T-helper 1 cell treated with Interleukin-12 subunit alpha and Interleukin-12 subunit beta and Interleukin-4 antibody, amounts not matched to agents 30 μg/mL and 1 μg/mL, for 36 hours (primary cell): ENCODE data around the gene GLB1L.

Source experiments
- H3K27ac Mint-ChIP-seq: one replicate; pipeline ENCODE4 v1.8.0; 2021; ENCODE audit warnings: mild to moderate bottlenecking, mixed read lengths
- H3K27me3 Mint-ChIP-seq: one replicate; pipeline ENCODE4 v1.8.0; 2021; ENCODE audit warnings: low read depth, mixed read lengths
- H3K36me3 Mint-ChIP-seq: one replicate; pipeline ENCODE4 v1.8.0; 2021; ENCODE audit warnings: low read depth, mixed read lengths
- H3K4me1 Mint-ChIP-seq: one replicate; pipeline ENCODE4 v1.8.0; 2021; ENCODE audit warnings: low read depth, mixed read lengths
- H3K4me3 Mint-ChIP-seq: one replicate; pipeline ENCODE4 v1.8.0; 2021; ENCODE audit warnings: mild to moderate bottlenecking, moderate library complexity, mixed read lengths
- H3K9me3 Mint-ChIP-seq: one replicate; pipeline ENCODE4 v1.8.0; 2021; ENCODE audit warnings: mixed read lengths

The GLB1L gene

DNA sequence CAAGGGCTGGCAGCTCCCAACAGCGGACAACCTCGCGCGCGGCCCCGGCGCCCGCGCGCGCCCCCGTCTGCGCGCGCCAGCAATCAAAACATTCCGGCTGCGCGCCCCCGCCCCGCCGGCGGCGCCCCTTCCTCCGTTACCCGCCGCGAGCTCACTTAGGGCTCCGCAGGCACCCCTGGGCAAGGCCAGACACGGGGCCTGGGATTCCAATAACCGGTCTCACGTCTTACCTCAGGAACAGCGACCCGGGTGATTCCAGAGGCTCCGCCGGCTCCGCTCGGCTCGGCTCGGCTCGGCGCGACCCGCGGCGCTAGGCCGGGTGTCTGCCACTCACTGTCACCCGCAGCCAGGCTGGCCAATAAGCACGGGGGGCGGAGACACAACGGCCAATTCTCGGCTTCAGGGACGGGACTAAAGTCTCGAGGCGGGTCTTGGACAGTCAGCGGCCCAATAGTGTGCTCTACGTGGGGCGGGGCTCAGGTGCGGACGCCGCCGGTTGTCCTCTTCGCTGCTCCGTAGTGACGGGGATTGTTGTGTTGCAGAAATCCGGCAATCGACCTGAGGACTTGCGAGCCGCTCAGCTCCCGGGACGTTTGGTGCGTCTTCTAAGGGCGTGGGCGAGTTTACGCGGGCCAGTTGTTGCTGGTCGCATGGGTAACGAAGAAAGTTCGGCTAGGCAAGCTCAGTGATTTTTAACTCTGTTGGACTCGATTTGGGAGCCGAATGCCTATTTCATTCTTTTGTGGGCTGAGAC is 15.8 kb downstream of the GLB1L start, which contains the start of the genes ANKZF1 and ATG9A:
Gene ANKZF1 (plus strand): TSS at position 502 of the 754 bp plus-strand sequence. CDS start 452 bp downstream, outside the sequence.
Gene ATG9A (minus strand): TSS at position 332 of the 754 bp plus-strand sequence. CDS start 1,612 bp downstream, outside the sequence.
- peaks cover 49% of the 10 kb centered on the region for H3K4me1 Mint-ChIP-seq
- H3K27ac Mint-ChIP-seq = peak within 1 kb of the TSS; percentile 97
- H3K27me3 Mint-ChIP-seq = no peaks in the 10 kb centered on the region
- no peaks in the 10 kb centered on the region for H3K9me3 Mint-ChIP-seq
- peaks cover 45% of the 10 kb centered on the region for H3K36me3 Mint-ChIP-seq
- H3K4me3 Mint-ChIP-seq = peak within 1 kb of the TSS; percentile 95

DNA sequence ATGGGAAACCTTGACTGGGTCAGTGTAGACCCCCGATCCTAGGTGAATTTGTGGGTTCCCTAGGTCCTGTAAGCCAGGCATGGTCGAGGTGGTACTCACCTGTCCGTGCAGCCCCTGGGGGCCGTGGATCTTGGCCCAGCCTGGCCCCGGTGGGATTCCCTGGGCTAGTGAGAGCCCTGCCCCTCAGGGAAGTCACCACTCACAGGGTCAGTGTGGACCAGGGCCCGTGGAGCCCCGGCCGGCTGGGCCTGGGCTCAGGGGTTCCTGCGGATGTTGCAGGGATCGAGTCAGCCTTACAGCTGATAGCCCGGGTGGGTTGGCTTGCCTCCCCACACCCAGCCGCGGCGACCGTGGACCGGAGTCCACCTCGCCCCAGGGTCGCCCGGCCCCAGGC is 16.3 kb downstream of the GLB1L start:
- H3K4me3 Mint-ChIP-seq = peak overlapping the region; percentile 84
- H3K4me1 Mint-ChIP-seq = peaks cover 47% of the 10 kb centered on the region
- no peaks in the 10 kb centered on the region for H3K27me3 Mint-ChIP-seq
- H3K9me3 Mint-ChIP-seq = no peaks in the 10 kb centered on the region
- H3K36me3 Mint-ChIP-seq = peaks cover 46% of the 10 kb centered on the region
- H3K27ac Mint-ChIP-seq = peak overlapping the region; percentile 69

DNA sequence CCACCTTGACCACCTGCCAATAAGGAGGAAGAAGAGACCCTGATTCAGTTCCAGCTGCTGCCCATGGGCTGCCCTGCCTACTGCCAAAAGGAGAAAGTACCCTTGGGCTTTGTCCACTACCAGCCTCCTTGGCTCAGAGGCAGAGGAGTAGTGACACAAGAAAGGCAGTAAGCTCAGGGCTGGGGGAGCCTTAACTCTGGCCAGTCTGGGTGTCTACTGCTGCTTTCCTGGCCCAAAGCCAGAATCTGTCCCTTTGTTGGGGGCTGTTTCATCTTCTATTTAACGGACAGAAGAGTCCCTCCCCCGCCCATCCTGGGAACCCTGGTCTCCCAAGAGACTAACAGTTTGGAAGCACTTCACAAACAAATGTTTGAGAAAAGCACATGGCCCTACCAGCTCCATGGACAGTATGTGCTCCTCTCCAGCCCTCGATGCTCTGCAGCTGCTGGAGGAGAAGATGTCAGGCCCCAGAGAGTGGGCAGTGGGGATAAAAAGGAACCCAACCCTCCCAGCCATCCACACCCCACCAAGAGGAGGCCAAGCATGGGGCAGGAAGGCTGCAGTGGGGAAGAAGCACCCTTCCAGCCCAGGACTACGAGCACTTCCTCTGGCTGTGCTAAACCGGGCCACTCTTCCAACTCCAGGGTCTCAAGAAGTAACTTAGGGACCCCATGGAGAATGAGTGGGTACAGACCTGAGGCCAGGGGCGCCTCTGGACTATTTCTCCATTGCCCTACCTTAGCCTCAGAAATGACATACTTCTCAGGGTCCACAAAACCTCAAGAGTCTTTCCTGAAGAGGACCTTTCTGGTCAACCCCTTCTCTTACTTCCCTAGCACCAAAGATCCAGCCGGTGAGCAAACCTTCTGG is 17.0 kb downstream of the GLB1L start:
- peak overlapping the region; percentile 69 for H3K27ac Mint-ChIP-seq
- H3K4me3 Mint-ChIP-seq = peak overlapping the region; percentile 84
- no peaks in the 10 kb centered on the region for H3K9me3 Mint-ChIP-seq
- H3K36me3 Mint-ChIP-seq = peaks cover 45% of the 10 kb centered on the region
- H3K27me3 Mint-ChIP-seq = no peaks in the 10 kb centered on the region
- H3K4me1 Mint-ChIP-seq = peaks cover 47% of the 10 kb centered on the region

DNA sequence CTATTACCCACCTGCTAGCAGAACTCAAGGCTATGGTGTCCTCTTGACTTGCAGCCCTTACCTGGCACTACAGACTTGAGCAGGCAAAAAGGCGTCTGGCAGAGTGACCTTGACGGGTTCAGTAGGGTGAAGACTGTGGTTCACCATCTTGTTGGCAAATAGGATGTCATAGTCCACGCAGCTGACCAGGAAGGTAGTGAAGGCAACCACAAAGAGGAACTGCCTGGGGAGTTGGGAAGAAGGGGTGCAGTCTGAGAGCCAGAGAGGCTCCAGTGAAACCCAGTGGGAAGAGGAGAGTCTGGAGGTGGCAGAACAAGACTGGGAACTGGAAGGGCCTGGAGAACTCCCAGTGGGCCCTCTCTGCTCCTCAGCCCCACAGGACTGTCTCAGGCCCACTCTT is 19.9 kb downstream of the GLB1L start:
- no peaks in the 10 kb centered on the region for H3K27me3 Mint-ChIP-seq
- no peaks in the 10 kb centered on the region for H3K9me3 Mint-ChIP-seq
- H3K4me1 Mint-ChIP-seq = peaks cover 28% of the 10 kb centered on the region
- H3K36me3 Mint-ChIP-seq = peaks cover 41% of the 10 kb centered on the region
- H3K4me3 Mint-ChIP-seq = no peak overlapping the region
- peak overlapping the region; percentile 34 for H3K27ac Mint-ChIP-seq

DNA sequence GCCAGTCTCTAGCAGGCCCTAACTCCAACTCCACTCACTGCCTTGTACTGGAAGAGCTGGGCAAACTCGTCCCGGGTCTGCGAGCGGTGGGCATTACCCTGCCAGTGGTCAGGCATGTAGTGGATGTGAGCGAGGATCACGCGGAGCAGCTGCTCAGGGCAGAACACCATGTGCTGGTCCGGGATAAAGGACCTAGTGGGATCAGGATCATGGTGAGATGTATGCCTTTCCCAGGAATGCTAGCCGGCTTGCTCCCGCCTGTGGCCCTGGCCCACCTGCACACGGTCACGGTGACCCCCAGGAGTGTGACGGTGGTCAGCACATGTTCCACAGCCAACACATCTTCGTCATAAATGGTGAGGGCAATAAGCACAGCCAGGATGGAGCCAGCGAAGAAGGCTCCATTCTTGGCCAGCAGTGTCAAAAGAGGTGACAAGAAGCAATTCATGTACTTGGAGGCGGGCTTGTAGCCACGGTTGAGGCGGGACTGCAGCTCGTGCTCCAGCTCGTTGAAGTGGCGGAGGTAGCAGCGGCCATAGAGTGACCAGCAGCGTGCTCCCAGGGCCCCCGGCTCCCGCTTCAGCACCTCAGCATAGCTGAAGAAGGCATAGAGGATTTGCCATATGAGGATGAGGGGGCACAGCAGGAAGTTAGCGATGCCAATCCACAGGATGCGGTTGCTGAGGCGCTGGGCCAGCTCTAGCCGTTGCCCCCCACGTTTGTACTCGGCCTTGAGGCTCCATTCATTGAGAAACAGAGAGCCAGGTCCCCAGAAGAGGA is 21.2 kb downstream of the GLB1L start:
- peaks cover 42% of the 10 kb centered on the region for H3K36me3 Mint-ChIP-seq
- H3K9me3 Mint-ChIP-seq = no peaks in the 10 kb centered on the region
- no peak overlapping the region for H3K27ac Mint-ChIP-seq
- H3K27me3 Mint-ChIP-seq = no peaks in the 10 kb centered on the region
- no peak overlapping the region for H3K4me3 Mint-ChIP-seq
- H3K4me1 Mint-ChIP-seq = peaks cover 27% of the 10 kb centered on the region

DNA sequence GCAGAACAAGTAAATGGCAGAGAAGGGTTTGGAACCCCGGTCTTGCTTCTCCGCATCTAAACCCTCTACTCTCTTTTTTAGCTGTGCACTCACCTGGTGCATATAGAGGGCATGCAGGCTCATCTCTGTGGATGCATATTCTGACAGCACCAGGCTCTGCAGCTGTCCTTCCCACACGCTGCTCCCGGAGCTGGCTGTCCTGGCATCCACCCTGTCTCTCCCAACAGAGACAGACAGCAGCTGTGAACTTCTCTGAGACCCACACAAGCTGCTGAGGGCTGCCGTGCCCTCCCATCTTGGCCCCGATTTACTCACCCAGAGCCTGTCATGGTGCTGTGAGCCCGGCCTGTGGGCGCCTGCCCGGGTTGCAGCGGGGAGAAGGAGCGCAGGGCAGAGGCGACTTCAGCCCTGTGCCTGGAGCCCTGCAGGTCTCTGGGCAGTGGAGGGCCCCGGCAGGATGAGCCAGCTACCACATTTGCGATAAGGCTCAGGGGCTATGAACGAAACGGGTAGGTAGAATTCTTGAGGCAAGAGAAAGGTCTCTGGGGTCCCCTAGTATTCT is 23.2 kb downstream of the GLB1L start:
- peaks cover 22% of the 10 kb centered on the region for H3K4me1 Mint-ChIP-seq
- H3K36me3 Mint-ChIP-seq = peaks cover 40% of the 10 kb centered on the region
- no peak overlapping the region for H3K4me3 Mint-ChIP-seq
- H3K9me3 Mint-ChIP-seq = no peaks in the 10 kb centered on the region
- no peak overlapping the region for H3K27ac Mint-ChIP-seq
- no peaks in the 10 kb centered on the region for H3K27me3 Mint-ChIP-seq

DNA sequence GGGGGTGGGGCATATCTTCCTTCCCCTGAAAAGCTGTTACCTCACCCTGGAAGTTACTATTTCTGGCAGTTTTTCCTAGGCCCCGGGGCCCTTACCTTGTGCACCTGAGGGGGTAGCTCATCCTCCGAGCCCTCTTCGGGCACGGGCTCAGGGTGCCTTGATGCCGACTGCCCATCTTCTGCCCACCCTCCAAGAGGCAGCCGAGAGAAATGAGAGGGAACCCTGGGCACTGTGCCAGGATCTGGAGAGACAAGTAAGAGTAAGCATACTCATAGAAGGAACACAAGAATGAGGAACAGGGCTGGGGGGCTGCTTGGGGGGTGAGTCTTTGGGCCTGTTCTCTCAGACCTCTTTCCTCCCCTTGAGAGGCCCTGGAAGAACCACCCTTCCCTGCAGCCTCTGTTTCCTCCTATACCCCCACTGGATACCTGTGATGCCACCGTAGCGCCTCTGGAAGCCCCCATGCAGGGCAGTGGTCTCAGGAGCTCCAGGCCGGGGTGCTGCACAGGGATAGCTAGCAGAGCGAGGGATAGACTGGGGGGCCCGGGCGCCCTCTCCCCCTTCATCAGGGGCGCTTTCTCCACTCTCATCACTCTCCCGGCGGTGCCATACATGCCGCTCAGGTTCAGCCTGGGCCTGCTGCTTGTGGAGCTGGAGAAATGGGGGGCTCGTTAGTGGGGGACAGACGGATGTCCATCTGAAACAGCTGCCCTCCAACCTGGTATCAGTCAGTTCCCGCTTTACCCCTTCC is 24.4 kb downstream of the GLB1L start:
- Mint-ChIP-seq H3K4me1 (peaks cover 20% of the 10 kb centered on the region), H3K27me3 (no peaks in the 10 kb centered on the region), H3K4me3 (no peak overlapping the region), H3K27ac (no peak overlapping the region), H3K36me3 (peaks cover 33% of the 10 kb centered on the region), H3K9me3 (no peaks in the 10 kb centered on the region)

DNA sequence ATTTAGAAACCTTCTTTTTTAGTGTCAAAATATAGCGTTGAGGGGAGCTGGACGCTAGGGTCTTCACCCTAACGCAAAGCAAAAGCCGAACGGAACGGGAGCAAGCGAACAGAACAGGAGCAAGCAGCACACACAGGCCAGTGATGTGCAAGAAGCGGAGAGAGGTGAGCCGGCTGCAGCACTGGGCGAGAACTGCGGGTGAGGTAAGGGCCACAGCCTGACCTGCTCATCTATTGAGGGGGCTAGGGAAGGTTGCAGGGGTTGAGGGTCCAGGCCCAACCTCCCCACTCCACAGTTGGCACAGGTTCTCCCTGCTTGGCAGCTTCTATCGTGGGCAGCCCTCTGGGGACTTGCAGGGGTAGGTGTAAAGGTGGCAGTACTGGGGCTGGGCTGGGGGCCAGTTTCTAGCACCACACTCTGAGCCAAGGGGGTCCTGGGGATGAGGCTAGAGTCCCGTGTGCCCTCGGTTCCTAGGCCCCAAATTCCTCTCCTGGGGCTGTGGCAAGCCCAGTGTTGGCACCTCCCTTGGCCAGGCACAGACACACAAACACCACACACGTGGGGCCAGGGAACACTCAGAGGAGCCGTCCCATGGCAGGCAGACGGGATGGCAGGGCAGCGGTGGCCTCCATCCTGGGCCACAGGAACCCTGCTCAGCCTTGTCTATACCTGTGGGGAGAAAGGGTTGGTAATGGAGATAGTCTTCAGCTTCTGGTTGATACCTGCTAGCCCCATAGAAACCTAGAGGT is 25.3 kb downstream of the GLB1L start:
- Mint-ChIP-seq H3K27ac (no peak overlapping the region), H3K36me3 (peaks cover 30% of the 10 kb centered on the region), H3K27me3 (no peaks in the 10 kb centered on the region), H3K4me1 (peaks cover 20% of the 10 kb centered on the region), H3K4me3 (no peak overlapping the region), H3K9me3 (no peaks in the 10 kb centered on the region)

DNA sequence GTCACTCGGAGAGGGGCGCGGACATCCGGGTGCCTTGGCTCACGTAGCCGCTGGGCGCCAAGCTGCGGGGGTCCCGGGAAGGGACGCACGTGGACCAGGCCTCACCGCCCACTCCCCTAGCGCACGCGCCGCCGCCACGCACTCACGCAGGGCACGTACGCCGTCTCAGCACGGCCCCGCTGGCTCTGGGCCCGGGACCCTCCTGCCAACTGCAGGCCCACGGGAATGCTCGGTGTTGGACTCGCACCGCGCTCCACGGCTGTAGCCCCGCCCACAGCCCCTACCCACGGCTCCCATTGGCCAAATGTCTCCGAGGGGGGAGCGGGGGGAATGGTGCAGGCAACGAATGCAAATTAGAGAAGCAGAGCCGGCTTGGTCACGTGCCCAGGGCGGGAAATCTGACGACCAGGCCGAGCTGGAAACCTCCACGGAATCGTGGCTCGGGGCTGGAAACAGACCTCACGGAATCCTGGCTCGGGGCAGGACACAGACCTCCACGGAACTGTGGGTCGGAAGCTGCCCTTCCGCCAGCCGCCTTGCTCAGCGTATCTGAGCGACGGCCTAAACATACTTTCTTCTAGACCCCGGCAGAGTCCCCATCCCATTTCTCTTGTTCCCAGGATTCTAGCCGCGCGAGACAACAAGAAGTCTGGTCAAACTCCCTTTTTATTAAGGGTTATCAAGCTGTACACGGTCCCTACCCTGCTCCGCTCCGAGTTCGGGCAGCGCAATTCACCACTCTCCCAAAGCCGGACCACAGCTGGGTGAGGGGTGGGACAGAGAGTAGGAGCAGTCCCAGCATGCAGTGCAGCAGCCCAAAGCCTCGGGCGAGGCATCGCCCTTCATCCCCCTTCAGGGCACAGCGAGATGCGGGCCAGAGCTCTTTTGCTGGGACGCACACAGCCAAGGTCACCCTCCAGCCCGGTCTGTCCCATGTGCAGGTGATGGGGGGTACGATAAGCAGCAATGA is 26.2 kb downstream of the GLB1L start, which contains the start of gene ABCB6:
Gene ABCB6 (minus strand): TSS at position 227 of the 970 bp plus-strand sequence. CDS start 285 bp downstream, outside the sequence.
- Mint-ChIP-seq H3K4me1 (peaks cover 22% of the 10 kb centered on the region), H3K27me3 (no peaks in the 10 kb centered on the region), H3K9me3 (no peaks in the 10 kb centered on the region), H3K4me3 (peak within 1 kb of the TSS; percentile 81), H3K36me3 (peaks cover 30% of the 10 kb centered on the region), H3K27ac (peak within 1 kb of the TSS; percentile 85)

DNA sequence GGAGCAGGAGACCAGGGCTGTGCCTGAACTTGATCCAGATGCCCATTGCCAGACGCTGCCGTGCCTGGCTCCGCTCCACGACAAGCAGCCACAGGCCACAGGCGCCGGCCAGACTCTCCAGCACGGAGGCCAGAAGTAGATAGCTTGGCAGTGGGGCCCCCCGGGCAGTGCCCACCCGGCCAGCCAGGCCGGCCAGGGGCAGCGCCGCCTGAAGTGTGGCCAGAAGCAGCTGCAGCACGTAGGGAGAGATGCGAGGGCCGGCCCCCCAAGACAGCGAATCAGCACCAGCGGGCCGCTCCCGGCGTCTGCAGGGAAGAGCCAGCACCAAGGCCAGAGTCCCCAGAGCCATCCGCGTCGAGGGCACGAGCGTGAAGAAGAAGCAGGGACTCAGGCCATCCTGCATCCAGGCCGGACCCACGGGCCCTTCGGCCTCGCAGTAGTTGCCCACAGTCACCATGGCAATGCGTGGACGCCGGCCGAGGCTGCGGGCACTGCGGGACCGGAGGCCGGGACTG is 27.0 kb downstream of the GLB1L start:
- H3K27ac Mint-ChIP-seq = peak overlapping the region; percentile 85
- H3K4me1 Mint-ChIP-seq = peaks cover 22% of the 10 kb centered on the region
- peaks cover 28% of the 10 kb centered on the region for H3K36me3 Mint-ChIP-seq
- H3K9me3 Mint-ChIP-seq = no peaks in the 10 kb centered on the region
- no peaks in the 10 kb centered on the region for H3K27me3 Mint-ChIP-seq
- H3K4me3 Mint-ChIP-seq = peak overlapping the region; percentile 81

DNA sequence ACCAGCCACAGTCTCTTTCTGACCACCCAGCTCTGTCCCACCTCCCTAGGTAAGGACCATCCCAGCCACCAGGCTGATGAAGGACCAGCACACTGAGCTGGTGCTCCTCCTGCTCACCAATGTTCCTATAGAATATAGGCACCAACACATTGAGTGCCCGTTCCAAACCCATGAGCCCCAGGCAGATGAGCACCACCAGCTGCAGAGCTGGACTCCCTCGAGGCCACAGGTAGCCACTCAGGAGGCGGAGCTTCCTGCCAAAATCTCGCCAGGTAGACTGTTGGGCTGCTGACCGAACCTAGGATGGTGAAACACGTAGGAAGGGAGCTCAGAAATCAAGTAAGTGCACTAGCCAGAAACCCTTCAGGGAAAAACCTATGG is 28.7 kb downstream of the GLB1L start:
- Mint-ChIP-seq H3K9me3 (no peaks in the 10 kb centered on the region), H3K4me1 (peaks cover 24% of the 10 kb centered on the region), H3K36me3 (peaks cover 24% of the 10 kb centered on the region), H3K27me3 (no peaks in the 10 kb centered on the region), H3K4me3 (peak overlapping the region; percentile 30), H3K27ac (peak overlapping the region; percentile 76)
